NCI-H2227 (cell line): ENCODE results near the gene KCNJ4.
A peak's percentile ranks its signal among the peaks of the same experiment; 100 is the strongest.

Experiments used
- DNase-seq: peaks from one replicate; lab custom pipeline; 2025; ENCODE audit not compliant: unreplicated experiment; lab: John Stamatoyannopoulos, UW

The KCNJ4 gene

GRCh38 chr22:38455076-38455529 is at the start of gene KCNJ4:
KCNJ4 (minus strand) TSS chr22:38455199; CDS start chr22:38428132, 27,067 bp downstream.
- DNase-seq, result no peak

GRCh38 chr22:38503021-38503420 is 48.0 kb upstream of the KCNJ4 start:
- no peak for DNase-seq

GRCh38 chr22:38501797-38502672 is 47.0 kb upstream of the KCNJ4 start:
- no peak for DNase-seq

GRCh38 chr22:38497869-38498268 is 42.9 kb upstream of the KCNJ4 start:
- DNase-seq, result no peak

GRCh38 chr22:38494939-38495338 is 39.9 kb upstream of the KCNJ4 start:
- DNase-seq, result no peak

- no peak for DNase-seq
These were observed 39.5 kb upstream of the KCNJ4 start for GRCh38 chr22:38494498-38494897.

- DNase-seq, result no peak
These were observed 36.8 kb upstream of the KCNJ4 start for GRCh38 chr22:38491707-38492348.

- DNase-seq, result no peak
These were observed 35.9 kb upstream of the KCNJ4 start for GRCh38 chr22:38490915-38491314.

- no peak for DNase-seq
These were observed 35.5 kb upstream of the KCNJ4 start for GRCh38 chr22:38490475-38490874.

GRCh38 chr22:38489561-38490145 is 34.7 kb upstream of the KCNJ4 start:
- DNase-seq, result peak; percentile 65

- DNase-seq, result no peak
These were observed 34.1 kb upstream of the KCNJ4 start for GRCh38 chr22:38489142-38489541.

- DNase-seq, result no peak
These were observed 32.9 kb upstream of the KCNJ4 start for GRCh38 chr22:38487946-38488345.

- no peak for DNase-seq
These were observed 30.8 kb upstream of the KCNJ4 start for GRCh38 chr22:38485783-38486182.

- no peak for DNase-seq
These were observed 29.2 kb upstream of the KCNJ4 start for GRCh38 chr22:38484244-38484643.

GRCh38 chr22:38482662-38483308 is 27.8 kb upstream of the KCNJ4 start:
- no peak for DNase-seq

GRCh38 chr22:38481871-38482332 is 26.9 kb upstream of the KCNJ4 start:
- no peak for DNase-seq

- no peak for DNase-seq
These were observed 26.3 kb upstream of the KCNJ4 start for GRCh38 chr22:38481162-38481870.

- DNase-seq, result no peak
These were observed 24.3 kb upstream of the KCNJ4 start for GRCh38 chr22:38479096-38479837.

GRCh38 chr22:38477585-38477984 is 22.6 kb upstream of the KCNJ4 start:
- no peak for DNase-seq

GRCh38 chr22:38474003-38474607 is 19.1 kb upstream of the KCNJ4 start:
- no peak for DNase-seq
